Liver (tissue), 9 donors: ENCODE data around the gene CTAGE4. TPM values are rescaled to one million over a fixed set of nuclear protein-coding genes. Genes with fewer than 3 reads are reported as not detected.
"Not testable (repeated sequence)": the region's sequence is repeated elsewhere in the genome, so short reads cannot be mapped to it uniquely, and the experiment has no call there.

ENCODE experiments used
- DNase-seq: peaks from one replicate; pipeline ENCODE4 v3.0.0-alpha.2; 2017; ENCODE audit warnings: low spot score
- H3K27ac ChIP-seq, 2 donors: one replicate each; pipeline ENCODE4 v1.7.0; 2013; ENCODE audit warnings: inconsistent platforms in 2 of 2, low read length in 2 of 2, control low read depth in 1 of 2, low read depth in 1 of 2, mild to moderate bottlenecking in 1 of 2
- H3K27me3 ChIP-seq, 4 donors: one replicate each; pipeline versions ENCODE4 v1.6.1 to v1.7.0; 2013; ENCODE audit warnings: low read length in 3 of 4, inconsistent platforms in 1 of 4, mild to moderate bottlenecking in 1 of 4, moderate library complexity in 1 of 4; ENCODE audit not compliant: control insufficient read depth in 4 of 4, insufficient read depth in 4 of 4
- H3K36me3 ChIP-seq, 4 donors: one replicate each; pipeline versions ENCODE4 v1.6.1 to v1.7.0; 2013; ENCODE audit warnings: low read length in 3 of 4, mild to moderate bottlenecking in 3 of 4, low read depth in 1 of 4, moderate library complexity in 1 of 4; ENCODE audit not compliant: control insufficient read depth in 4 of 4, insufficient read depth in 3 of 4
- H3K4me1 ChIP-seq, 4 donors: one replicate each; pipeline versions ENCODE4 v1.6.1 to v1.7.0; 2013; ENCODE audit warnings: low read length in 3 of 4, mild to moderate bottlenecking in 3 of 4, moderate library complexity in 1 of 4; ENCODE audit not compliant: control insufficient read depth in 4 of 4, insufficient read depth in 4 of 4
- H3K4me3 ChIP-seq, 3 donors: one replicate each; pipeline versions ENCODE4 v1.6.1 to v1.7.0; 2013; ENCODE audit warnings: low read length in 3 of 3, control low read depth in 1 of 3, low read depth in 1 of 3, mild to moderate bottlenecking in 1 of 3
- H3K9ac ChIP-seq, 2 donors: one replicate each; pipeline ENCODE4 v1.7.0; 2013; ENCODE audit warnings: low read length in 2 of 2, mild to moderate bottlenecking in 2 of 2, moderate library complexity in 2 of 2, control low read depth in 1 of 2, low read depth in 1 of 2
- H3K9me3 ChIP-seq, 4 donors: one replicate each; pipeline versions ENCODE4 v1.6.1 to v1.7.0; 2013; ENCODE audit warnings: low read length in 3 of 4; ENCODE audit not compliant: control insufficient read depth in 4 of 4
- EGR1 ChIP-seq, 2 donors: IDR thresholded peaks; 2 replicates each; pipeline ENCODE4 v1.6.1; 2016 to 2018; ENCODE audit warnings: antibody characterized with exemption in 2 of 2, low read depth in 2 of 2
- FOXA1 ChIP-seq: IDR thresholded peaks from 2 replicates; pipeline ENCODE4 v1.6.1; 2016; ENCODE audit warnings: antibody characterized with exemption
- FOXA2 ChIP-seq: IDR thresholded peaks from 2 replicates; pipeline ENCODE4 v1.6.1; 2016; ENCODE audit warnings: antibody characterized with exemption
- GABPA ChIP-seq, 2 donors: IDR thresholded peaks in 1 of 2; conservative IDR thresholded peaks in 1 of 2; 2 replicates each; pipeline ENCODE4 v1.6.1; 2016; ENCODE audit warnings: antibody characterized with exemption in 2 of 2, mild to moderate bottlenecking in 1 of 2, moderate library complexity in 1 of 2
- HNF4A ChIP-seq, 2 donors: conservative IDR thresholded peaks; 2 replicates each; pipeline ENCODE4 v1.6.1; 2016; ENCODE audit warnings: antibody characterized with exemption in 2 of 2, mild to moderate bottlenecking in 2 of 2
- HNF4G ChIP-seq: IDR thresholded peaks from 2 replicates; pipeline ENCODE4 v1.6.1; 2016; ENCODE audit warnings: antibody characterized with exemption
- JUND ChIP-seq, 2 donors: IDR thresholded peaks; 2 replicates each; pipeline ENCODE4 v1.6.1; 2016; ENCODE audit warnings: antibody characterized with exemption in 2 of 2
- NR2F2 ChIP-seq: IDR thresholded peaks from 2 replicates; pipeline ENCODE4 v1.6.1; 2016; ENCODE audit warnings: antibody characterized with exemption
- RAD21 ChIP-seq, 2 donors: IDR thresholded peaks; 2 replicates each; pipeline ENCODE4 v1.6.1; 2016; ENCODE audit warnings: antibody characterized with exemption in 2 of 2, mild to moderate bottlenecking in 2 of 2
- RXRA ChIP-seq, 2 donors: IDR thresholded peaks; 2 replicates each; pipeline ENCODE4 v1.6.1; 2017 to 2018; ENCODE audit warnings: antibody characterized with exemption in 2 of 2, mild to moderate bottlenecking in 1 of 2
- SP1 ChIP-seq: IDR thresholded peaks from 2 replicates; pipeline ENCODE4 v1.6.1; 2018; ENCODE audit warnings: antibody characterized with exemption, mild to moderate bottlenecking
- TAF1 ChIP-seq: conservative IDR thresholded peaks from 2 replicates; pipeline ENCODE4 v1.6.1; 2016; ENCODE audit warnings: antibody characterized with exemption, mild to moderate bottlenecking
- YY1 ChIP-seq: IDR thresholded peaks from 2 replicates; pipeline ENCODE4 v1.6.1; 2016; ENCODE audit warnings: antibody characterized with exemption, mild to moderate bottlenecking
- WGBS: extraction: QIAGEN DNeasy Blood & Tissue Kit; methylation state at CpG from one replicate; pipeline ENCODE4 v1.1.7; 2013; 5-methylcytosine and 5-hydroxymethylcytosine counted together
- polyA plus RNA-seq, 2 donors: library from polyadenylated mRNA; stranded (reverse) in 1 of 2; unstranded in 1 of 2; fragments of 200-250 nt in 1 of 2; fragments of >200 nt in 1 of 2; fragmentation: Nextera tagmentation in 1 of 2; extraction: Ambion mirVana in 1 of 2; gene quantifications; one replicate each; pipeline versions ENCODE4 v1.2.1 to v1.2.3, GENCODE V29; 2013 to 2015
- total RNA-seq, 2 donors: library from RNA; depleted of rRNA; stranded (reverse); fragments of >200 nt; gene quantifications; one replicate each; pipeline ENCODE4 v1.2.3, GENCODE V29; 2014
- TF ChIP-seq, protein P1 (sequence below): fragments of 150-350 bp; IDR thresholded peaks from 2 replicates; pipeline ENCODE4 v1.5.1; 2017; ENCODE audit warnings: improper control_type of control experiment, low read depth, low read length; ENCODE audit not compliant: missing input control
- TF ChIP-seq, protein P2 (sequence below): IDR thresholded peaks from 2 replicates; pipeline ENCODE4 v1.6.1; 2016; ENCODE audit warnings: antibody characterized with exemption
- TF ChIP-seq, protein P3 (sequence below): IDR thresholded peaks from 2 replicates; pipeline ENCODE4 v1.6.1; 2016; ENCODE audit warnings: antibody characterized with exemption
- TF ChIP-seq, protein P4 (sequence below): IDR thresholded peaks from 2 replicates; pipeline ENCODE4 v1.6.1; 2016; ENCODE audit warnings: antibody characterized with exemption, mild to moderate bottlenecking
- TF ChIP-seq, protein P5 (sequence below): IDR thresholded peaks from 2 replicates; pipeline ENCODE4 v1.6.1; 2016; ENCODE audit warnings: antibody characterized with exemption
- donor health status: healthy.
- donor health status: healthy.
- donor health status: healthy.
- donor health status: healthy.
- donor health status: healthy.

Gene CTAGE4, protein sequence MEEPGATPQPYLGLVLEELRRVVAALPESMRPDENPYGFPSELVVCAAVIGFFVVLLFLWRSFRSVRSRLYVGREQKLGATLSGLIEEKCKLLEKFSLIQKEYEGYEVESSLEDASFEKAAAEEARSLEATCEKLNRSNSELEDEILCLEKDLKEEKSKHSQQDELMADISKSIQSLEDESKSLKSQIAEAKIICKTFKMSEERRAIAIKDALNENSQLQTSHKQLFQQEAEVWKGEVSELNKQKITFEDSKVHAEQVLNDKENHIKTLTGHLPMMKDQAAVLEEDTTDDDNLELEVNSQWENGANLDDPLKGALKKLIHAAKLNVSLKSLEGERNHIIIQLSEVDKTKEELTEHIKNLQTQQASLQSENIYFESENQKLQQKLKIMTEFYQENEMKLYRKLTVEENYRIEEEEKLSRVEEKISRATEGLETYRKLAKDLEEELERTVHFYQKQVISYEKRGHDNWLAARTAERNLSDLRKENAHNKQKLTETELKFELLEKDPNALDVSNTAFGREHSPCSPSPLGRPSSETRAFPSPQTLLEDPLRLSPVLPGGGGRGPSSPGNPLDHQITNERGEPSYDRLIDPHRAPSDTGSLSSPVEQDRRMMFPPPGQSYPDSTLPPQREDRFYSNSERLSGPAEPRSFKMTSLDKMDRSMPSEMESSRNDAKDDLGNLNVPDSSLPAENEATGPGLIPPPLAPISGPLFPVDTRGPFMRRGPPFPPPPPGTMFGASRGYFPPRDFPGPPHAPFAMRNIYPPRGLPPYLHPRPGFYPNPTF
- total RNA-seq (1 to 10 TPM; 1.4 to 1.7 TPM), polyA plus RNA-seq (1 to 10 TPM in 1 of 2 donors, under 1 TPM in 1; 0.55 to 1.4 TPM)

DNA sequence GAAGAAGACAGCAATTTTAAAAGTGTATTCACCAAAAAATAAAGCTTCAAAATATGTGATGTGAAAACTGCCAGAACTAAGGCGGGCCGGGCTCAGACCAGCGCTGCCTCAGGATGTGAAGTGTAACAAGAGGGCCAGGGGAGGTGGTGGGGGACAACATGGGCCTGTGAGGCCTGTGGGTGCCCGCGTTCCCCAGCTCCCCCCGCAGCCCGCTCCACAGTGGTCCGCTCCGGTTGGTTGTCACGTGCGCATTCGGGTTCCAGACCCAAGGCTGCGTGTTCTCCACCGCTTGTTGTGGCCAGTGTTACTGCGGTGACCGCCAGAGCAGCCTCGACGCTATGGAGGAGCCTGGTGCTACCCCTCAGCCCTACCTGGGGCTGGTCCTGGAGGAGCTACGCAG lies at the start of gene CTAGE4:
CTAGE4 (plus strand) TSS at position 301 of the 400 bp plus-strand sequence; CDS start at position 339, 38 bp downstream.
- not testable (repeated sequence) for H3K27me3 ChIP-seq, H3K36me3 ChIP-seq, H3K4me3 ChIP-seq, H3K9me3 ChIP-seq, H3K27ac ChIP-seq, H3K9ac ChIP-seq, DNase-seq, H3K4me1 ChIP-seq
- no CpG with 5 or more reads among the region's 19 CpGs for WGBS

DNA sequence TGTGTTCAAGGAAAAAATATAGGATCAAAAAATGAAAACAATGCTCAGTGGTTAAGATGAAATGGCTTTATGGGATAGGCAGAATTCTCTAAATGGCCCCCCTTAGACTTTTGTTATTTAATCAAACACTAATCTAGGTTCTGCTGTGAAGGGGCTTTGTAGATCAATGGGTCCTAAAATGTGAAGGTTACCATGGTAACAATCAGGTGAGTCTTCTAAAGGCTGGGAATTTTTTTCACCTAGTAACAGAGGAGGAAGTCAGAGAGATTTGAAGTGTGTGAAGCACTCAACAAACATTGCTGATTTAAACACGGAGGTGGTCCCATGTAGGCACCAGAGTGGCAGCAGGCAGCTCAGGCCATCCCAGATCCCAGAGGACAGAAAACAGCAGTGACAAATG lies 49.1 kb upstream of the CTAGE4 start:
- Histone ChIP-seq H3K4me1 (peaks cover 1 to 7% (median 3%) of the 10 kb centered on the region in 4 donors), H3K27me3 (no peaks in the 10 kb centered on the region), H3K4me3 (no peak overlapping the region), H3K9me3 (no peaks in the 10 kb centered on the region), H3K9ac (no peak overlapping the region), H3K36me3 (no peaks in the 10 kb centered on the region), H3K27ac (no peak overlapping the region)
- TF ChIP-seq EGR1 (IDR thresholded peaks at IDR 0.05; ENCODE audit: low read depth in 2 of 2) (no peak), TAF1 (no peak), NR2F2 (no peak), HNF4A (conservative IDR thresholded peaks at IDR 0.05) (no peak), HNF4G (no peak), FOXA1 (no peak), GABPA (IDR thresholded peaks at IDR 0.05 in 1 of 2, conservative IDR thresholded peaks at IDR 0.05 in 1 of 2) (no peak), RAD21 (IDR thresholded peaks at IDR 0.05) (no peak), JUND (IDR thresholded peaks at IDR 0.05) (no peak), FOXA2 (no peak), YY1 (no peak), RXRA (IDR thresholded peaks at IDR 0.05) (no peak), SP1 (no peak)
- TF ChIP-seq, protein P1, sequence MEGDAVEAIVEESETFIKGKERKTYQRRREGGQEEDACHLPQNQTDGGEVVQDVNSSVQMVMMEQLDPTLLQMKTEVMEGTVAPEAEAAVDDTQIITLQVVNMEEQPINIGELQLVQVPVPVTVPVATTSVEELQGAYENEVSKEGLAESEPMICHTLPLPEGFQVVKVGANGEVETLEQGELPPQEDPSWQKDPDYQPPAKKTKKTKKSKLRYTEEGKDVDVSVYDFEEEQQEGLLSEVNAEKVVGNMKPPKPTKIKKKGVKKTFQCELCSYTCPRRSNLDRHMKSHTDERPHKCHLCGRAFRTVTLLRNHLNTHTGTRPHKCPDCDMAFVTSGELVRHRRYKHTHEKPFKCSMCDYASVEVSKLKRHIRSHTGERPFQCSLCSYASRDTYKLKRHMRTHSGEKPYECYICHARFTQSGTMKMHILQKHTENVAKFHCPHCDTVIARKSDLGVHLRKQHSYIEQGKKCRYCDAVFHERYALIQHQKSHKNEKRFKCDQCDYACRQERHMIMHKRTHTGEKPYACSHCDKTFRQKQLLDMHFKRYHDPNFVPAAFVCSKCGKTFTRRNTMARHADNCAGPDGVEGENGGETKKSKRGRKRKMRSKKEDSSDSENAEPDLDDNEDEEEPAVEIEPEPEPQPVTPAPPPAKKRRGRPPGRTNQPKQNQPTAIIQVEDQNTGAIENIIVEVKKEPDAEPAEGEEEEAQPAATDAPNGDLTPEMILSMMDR: no peak
- TF ChIP-seq, protein P2, sequence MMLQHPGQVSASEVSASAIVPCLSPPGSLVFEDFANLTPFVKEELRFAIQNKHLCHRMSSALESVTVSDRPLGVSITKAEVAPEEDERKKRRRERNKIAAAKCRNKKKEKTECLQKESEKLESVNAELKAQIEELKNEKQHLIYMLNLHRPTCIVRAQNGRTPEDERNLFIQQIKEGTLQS: no peak
- TF ChIP-seq, protein P3, sequence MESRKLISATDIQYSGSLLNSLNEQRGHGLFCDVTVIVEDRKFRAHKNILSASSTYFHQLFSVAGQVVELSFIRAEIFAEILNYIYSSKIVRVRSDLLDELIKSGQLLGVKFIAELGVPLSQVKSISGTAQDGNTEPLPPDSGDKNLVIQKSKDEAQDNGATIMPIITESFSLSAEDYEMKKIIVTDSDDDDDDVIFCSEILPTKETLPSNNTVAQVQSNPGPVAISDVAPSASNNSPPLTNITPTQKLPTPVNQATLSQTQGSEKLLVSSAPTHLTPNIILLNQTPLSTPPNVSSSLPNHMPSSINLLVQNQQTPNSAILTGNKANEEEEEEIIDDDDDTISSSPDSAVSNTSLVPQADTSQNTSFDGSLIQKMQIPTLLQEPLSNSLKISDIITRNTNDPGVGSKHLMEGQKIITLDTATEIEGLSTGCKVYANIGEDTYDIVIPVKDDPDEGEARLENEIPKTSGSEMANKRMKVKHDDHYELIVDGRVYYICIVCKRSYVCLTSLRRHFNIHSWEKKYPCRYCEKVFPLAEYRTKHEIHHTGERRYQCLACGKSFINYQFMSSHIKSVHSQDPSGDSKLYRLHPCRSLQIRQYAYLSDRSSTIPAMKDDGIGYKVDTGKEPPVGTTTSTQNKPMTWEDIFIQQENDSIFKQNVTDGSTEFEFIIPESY: no peak
- TF ChIP-seq, protein P4, sequence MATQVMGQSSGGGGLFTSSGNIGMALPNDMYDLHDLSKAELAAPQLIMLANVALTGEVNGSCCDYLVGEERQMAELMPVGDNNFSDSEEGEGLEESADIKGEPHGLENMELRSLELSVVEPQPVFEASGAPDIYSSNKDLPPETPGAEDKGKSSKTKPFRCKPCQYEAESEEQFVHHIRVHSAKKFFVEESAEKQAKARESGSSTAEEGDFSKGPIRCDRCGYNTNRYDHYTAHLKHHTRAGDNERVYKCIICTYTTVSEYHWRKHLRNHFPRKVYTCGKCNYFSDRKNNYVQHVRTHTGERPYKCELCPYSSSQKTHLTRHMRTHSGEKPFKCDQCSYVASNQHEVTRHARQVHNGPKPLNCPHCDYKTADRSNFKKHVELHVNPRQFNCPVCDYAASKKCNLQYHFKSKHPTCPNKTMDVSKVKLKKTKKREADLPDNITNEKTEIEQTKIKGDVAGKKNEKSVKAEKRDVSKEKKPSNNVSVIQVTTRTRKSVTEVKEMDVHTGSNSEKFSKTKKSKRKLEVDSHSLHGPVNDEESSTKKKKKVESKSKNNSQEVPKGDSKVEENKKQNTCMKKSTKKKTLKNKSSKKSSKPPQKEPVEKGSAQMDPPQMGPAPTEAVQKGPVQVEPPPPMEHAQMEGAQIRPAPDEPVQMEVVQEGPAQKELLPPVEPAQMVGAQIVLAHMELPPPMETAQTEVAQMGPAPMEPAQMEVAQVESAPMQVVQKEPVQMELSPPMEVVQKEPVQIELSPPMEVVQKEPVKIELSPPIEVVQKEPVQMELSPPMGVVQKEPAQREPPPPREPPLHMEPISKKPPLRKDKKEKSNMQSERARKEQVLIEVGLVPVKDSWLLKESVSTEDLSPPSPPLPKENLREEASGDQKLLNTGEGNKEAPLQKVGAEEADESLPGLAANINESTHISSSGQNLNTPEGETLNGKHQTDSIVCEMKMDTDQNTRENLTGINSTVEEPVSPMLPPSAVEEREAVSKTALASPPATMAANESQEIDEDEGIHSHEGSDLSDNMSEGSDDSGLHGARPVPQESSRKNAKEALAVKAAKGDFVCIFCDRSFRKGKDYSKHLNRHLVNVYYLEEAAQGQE: no peak
- TF ChIP-seq, protein P5, sequence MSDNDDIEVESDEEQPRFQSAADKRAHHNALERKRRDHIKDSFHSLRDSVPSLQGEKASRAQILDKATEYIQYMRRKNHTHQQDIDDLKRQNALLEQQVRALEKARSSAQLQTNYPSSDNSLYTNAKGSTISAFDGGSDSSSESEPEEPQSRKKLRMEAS: no peak
- no peak for DNase-seq
- 89% methylated on average over 1 of the region's 1 CpG for WGBS
